Urinary bladder (tissue), 4 donors: Measurements from ENCODE around the gene DUSP19. TPM values are rescaled to one million over a fixed set of nuclear protein-coding genes. Genes with fewer than 3 reads are reported as not detected.
A peak's percentile ranks its signal among the peaks of the same experiment; 100 is the strongest.

Experiments used
- DNase-seq: peaks from one replicate; pipeline ENCODE4 v3.0.0-alpha.2; 2015; ENCODE audit errors: extremely low spot score
- H3K27ac ChIP-seq: one replicate; pipeline ENCODE4 v1.5.1; 2013; ENCODE audit warnings: low read depth, mild to moderate bottlenecking, moderate library complexity
- H3K36me3 ChIP-seq: one replicate; pipeline ENCODE4 v1.6.1; 2013; ENCODE audit warnings: mild to moderate bottlenecking, moderate library complexity; ENCODE audit not compliant: insufficient read depth
- H3K4me1 ChIP-seq: one replicate; pipeline ENCODE4 v1.6.1; 2013; ENCODE audit warnings: mild to moderate bottlenecking, moderate library complexity; ENCODE audit not compliant: insufficient read depth
- H3K4me3 ChIP-seq: one replicate; pipeline ENCODE4 v1.5.1; 2013; ENCODE audit warnings: low read depth, low read length
- WGBS: extraction: QIAGEN DNeasy Blood & Tissue Kit; methylation state at CpG from one replicate; pipeline ENCODE4 v1.1.7; 2013; 5-methylcytosine and 5-hydroxymethylcytosine counted together
- polyA plus RNA-seq: library from polyadenylated mRNA; stranded (reverse); fragments of 200-250 nt; gene quantifications from one replicate; pipeline ENCODE4 v1.2.3, GENCODE V29; 2013
- small RNA-seq: library from RNA; depleted of rRNA; stranded (forward); fragments of <200 nt; gene quantifications from one replicate; pipeline ENCODE3, GENCODE V24; 2014
- total RNA-seq: library from RNA; depleted of rRNA; stranded (reverse); fragments of >200 nt; gene quantifications from one replicate; pipeline ENCODE4 v1.2.3, GENCODE V29; 2014
- donor health status: healthy with polysubstance abuse.
- donor health status: healthy.

DUSP19 gene
- total and polyA plus RNA-seq, 2 donors = 2.9 to 9.6 TPM

- H3K4me1 ChIP-seq = no peaks in the 10 kb centered on the region
- no peaks in the 10 kb centered on the region for H3K36me3 ChIP-seq
- peak; percentile 94 for DNase-seq
- under 1% methylated on average over 43 of the region's 43 CpGs for WGBS
- peak within 1 kb of the TSS; percentile 63 for H3K4me3 ChIP-seq
- peak within 1 kb of the TSS; percentile 60 for H3K27ac ChIP-seq
These were observed 45.8 kb downstream of the DUSP19 start, which contains the start of gene NUP35 for GRCh38 chr2:183124222-183124956. Gene NUP35, plus strand, starts transcription at chr2:183124443. Its CDS starts 15 bp downstream, at chr2:183124458.

GRCh38 chr2:183124957-183125255, 46.4 kb downstream of the DUSP19 start:
- H3K4me3 ChIP-seq = peak overlapping the region; percentile 63
- no peaks in the 10 kb centered on the region for H3K36me3 ChIP-seq
- under 1% methylated on average over 10 of the region's 10 CpGs for WGBS
- peak overlapping the region; percentile 60 for H3K27ac ChIP-seq
- no peaks in the 10 kb centered on the region for H3K4me1 ChIP-seq
- DNase-seq = peak; percentile 31

GRCh38 chr2:183125659-183126341, 47.3 kb downstream of the DUSP19 start:
- Histone ChIP-seq H3K27ac (no peak overlapping the region), H3K36me3 (no peaks in the 10 kb centered on the region), H3K4me3 (no peak overlapping the region), H3K4me1 (no peaks in the 10 kb centered on the region)
- no peak for DNase-seq
- 81% methylated on average over 11 of the region's 11 CpGs for WGBS

GRCh38 chr2:183126635-183127034, 48.1 kb downstream of the DUSP19 start:
- WGBS = 93% methylated on average over 2 of the region's 2 CpGs
- Histone ChIP-seq H3K27ac (no peak overlapping the region), H3K36me3 (peaks cover 2% of the 10 kb centered on the region), H3K4me1 (no peaks in the 10 kb centered on the region), H3K4me3 (no peak overlapping the region)
- no peak for DNase-seq

GRCh38 chr2:183134016-183134415, 55.5 kb downstream of the DUSP19 start:
- no peak overlapping the region for H3K4me3 ChIP-seq
- no peak for DNase-seq
- H3K36me3 ChIP-seq = peaks cover 2% of the 10 kb centered on the region
- no peak overlapping the region for H3K27ac ChIP-seq
- 96% methylated on average over 2 of the region's 2 CpGs for WGBS
- H3K4me1 ChIP-seq = no peaks in the 10 kb centered on the region

- Histone ChIP-seq H3K4me3 (no peak overlapping the region), H3K36me3 (no peaks in the 10 kb centered on the region), H3K27ac (no peak overlapping the region), H3K4me1 (no peaks in the 10 kb centered on the region)
- DNase-seq = no peak
- 100% methylated on average over 1 of the region's 1 CpG for WGBS
These were observed 70.4 kb downstream of the DUSP19 start for GRCh38 chr2:183148955-183149354.

- DNase-seq = no peak
- no peaks in the 10 kb centered on the region for H3K4me1 ChIP-seq
- no peak overlapping the region for H3K27ac ChIP-seq
- H3K4me3 ChIP-seq = no peak overlapping the region
- H3K36me3 ChIP-seq = no peaks in the 10 kb centered on the region
- 66% methylated on average over 2 of the region's 2 CpGs for WGBS
These were observed 70.9 kb downstream of the DUSP19 start for GRCh38 chr2:183149489-183149888.

Small RNAs within 50 kb of the gene (small RNA-seq; reads per million reads assigned to genes)
- not detected for gene RF00599

Other genes with a start within 250 kb of the DUSP19 start
- gene FRZB, start 212.1 kb upstream of the DUSP19 start, total RNA-seq = 3.7 TPM
- gene FRZB, start 212.1 kb upstream of the DUSP19 start, polyA plus RNA-seq = 6.3 TPM
- gene NCKAP1, start 40.3 kb upstream of the DUSP19 start, total RNA-seq = 297 TPM
- 91.6 TPM for gene NCKAP1, start 40.3 kb upstream of the DUSP19 start, polyA plus RNA-seq
- gene NUP35, start 45.7 kb downstream of the DUSP19 start, total RNA-seq = 38.3 TPM
- 12.5 TPM for gene NUP35, start 45.7 kb downstream of the DUSP19 start, polyA plus RNA-seq